ENCODE data around the gene SDC4. TPM values are rescaled to one million over a fixed set of nuclear protein-coding genes. Genes with fewer than 3 reads are reported as not detected.

Gene SDC4
- total and polyA plus RNA-seq, 4 donors: 54.4 to 147 (median 83.6) TPM

DNA sequence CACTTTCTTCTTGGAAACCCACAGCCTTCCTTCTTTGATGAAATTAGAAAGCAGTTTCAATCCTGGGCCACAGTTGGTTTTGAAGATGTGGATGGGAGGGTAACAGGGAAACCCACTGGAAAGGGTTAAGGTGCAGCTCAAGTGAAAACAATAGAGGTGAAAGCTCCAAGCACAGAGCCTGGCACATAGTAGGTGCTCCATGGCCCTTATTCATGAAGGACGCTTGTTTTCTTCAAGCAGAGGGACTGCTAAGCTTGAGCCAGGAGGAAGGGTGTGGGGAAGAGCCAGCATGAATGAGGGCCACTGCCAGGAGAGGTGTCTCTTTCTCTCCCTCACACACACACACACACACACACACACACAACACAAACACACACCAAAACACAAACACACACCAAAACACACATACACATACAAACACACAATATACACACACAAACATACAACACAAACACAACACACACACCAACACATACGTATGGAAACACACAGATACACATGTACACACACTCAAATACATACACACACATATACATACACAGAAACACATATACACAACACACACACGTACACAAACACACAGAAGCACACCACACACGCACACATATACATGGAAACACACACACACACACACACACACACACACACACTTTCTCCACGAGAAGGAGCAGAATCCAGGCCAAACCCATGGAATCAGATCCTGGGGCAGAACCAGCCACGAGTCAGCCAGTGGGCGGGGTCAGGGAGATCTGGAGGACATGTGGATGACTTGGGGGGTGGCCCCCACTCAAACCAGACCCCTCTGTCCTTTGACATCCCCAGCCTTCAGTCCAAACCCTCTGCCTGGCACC is 65.3 kb downstream of the SDC4 start:
- Histone ChIP-seq H3K9me3 (ENCODE audit: control insufficient read depth in 4 of 4, low read length in 3 of 4) (no peaks in the 10 kb centered on the region), H3K4me3 (ENCODE audit: low read depth in 1 of 3, low read length in 3 of 3) (no peak overlapping the region), H3K36me3 (ENCODE audit: control insufficient read depth in 4 of 4, insufficient read depth in 3 of 4, low read depth in 1 of 4, low read length in 3 of 4) (no peaks in the 10 kb centered on the region), H3K4me1 (ENCODE audit: control insufficient read depth in 4 of 4, insufficient read depth in 4 of 4, low read length in 3 of 4) (no peaks in the 10 kb centered on the region), H3K9ac (ENCODE audit: low read depth in 1 of 2, low read length in 2 of 2) (no peak overlapping the region), H3K27ac (ENCODE audit: low read depth in 1 of 2, low read length in 2 of 2) (no peak overlapping the region), H3K27me3 (ENCODE audit: control insufficient read depth in 4 of 4, insufficient read depth in 4 of 4, low read length in 3 of 4) (no peaks in the 10 kb centered on the region)
- no peak for DNase-seq (ENCODE audit: low spot score)
- WGBS: 70% methylated on average over 7 of the region's 7 CpGs
- TF ChIP-seq, protein P1, sequence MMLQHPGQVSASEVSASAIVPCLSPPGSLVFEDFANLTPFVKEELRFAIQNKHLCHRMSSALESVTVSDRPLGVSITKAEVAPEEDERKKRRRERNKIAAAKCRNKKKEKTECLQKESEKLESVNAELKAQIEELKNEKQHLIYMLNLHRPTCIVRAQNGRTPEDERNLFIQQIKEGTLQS (IDR thresholded peaks at IDR 0.05): no peak
- TF ChIP-seq HNF4A (conservative IDR thresholded peaks at IDR 0.05) (no peak), MAX (IDR thresholded peaks at IDR 0.05) (no peak), FOXA1 (IDR thresholded peaks at IDR 0.05) (no peak), FOXA2 (IDR thresholded peaks at IDR 0.05) (no peak), RXRA (IDR thresholded peaks at IDR 0.05) (no peak), SP1 (IDR thresholded peaks at IDR 0.05) (no peak), CTCF (IDR thresholded peaks at IDR 0.05; ENCODE audit: low read depth, low read length, missing input control) (no peak), RAD21 (IDR thresholded peaks at IDR 0.05) (no peak), EGR1 (IDR thresholded peaks at IDR 0.05; ENCODE audit: low read depth in 2 of 2) (no peak), HNF4G (IDR thresholded peaks at IDR 0.05) (no peak), NR2F2 (IDR thresholded peaks at IDR 0.05) (no peak), YY1 (IDR thresholded peaks at IDR 0.05) (no peak), JUND (IDR thresholded peaks at IDR 0.05) (no peak), REST (IDR thresholded peaks at IDR 0.05) (no peak), GABPA (IDR thresholded peaks at IDR 0.05 in 1 of 2, conservative IDR thresholded peaks at IDR 0.05 in 1 of 2) (no peak), TAF1 (conservative IDR thresholded peaks at IDR 0.05) (no peak)
- TF ChIP-seq, protein P2, sequence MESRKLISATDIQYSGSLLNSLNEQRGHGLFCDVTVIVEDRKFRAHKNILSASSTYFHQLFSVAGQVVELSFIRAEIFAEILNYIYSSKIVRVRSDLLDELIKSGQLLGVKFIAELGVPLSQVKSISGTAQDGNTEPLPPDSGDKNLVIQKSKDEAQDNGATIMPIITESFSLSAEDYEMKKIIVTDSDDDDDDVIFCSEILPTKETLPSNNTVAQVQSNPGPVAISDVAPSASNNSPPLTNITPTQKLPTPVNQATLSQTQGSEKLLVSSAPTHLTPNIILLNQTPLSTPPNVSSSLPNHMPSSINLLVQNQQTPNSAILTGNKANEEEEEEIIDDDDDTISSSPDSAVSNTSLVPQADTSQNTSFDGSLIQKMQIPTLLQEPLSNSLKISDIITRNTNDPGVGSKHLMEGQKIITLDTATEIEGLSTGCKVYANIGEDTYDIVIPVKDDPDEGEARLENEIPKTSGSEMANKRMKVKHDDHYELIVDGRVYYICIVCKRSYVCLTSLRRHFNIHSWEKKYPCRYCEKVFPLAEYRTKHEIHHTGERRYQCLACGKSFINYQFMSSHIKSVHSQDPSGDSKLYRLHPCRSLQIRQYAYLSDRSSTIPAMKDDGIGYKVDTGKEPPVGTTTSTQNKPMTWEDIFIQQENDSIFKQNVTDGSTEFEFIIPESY (IDR thresholded peaks at IDR 0.05): no peak
